Embryonic facial prominence (tissue), 1 donor: ENCODE data around the gene KCNA2.

ENCODE experiments used
- DNase-seq: peaks from one replicate; pipeline ENCODE4 v3.0.0-alpha.2; 2016; ENCODE audit errors: extremely low spot score

Gene KCNA2

DNA sequence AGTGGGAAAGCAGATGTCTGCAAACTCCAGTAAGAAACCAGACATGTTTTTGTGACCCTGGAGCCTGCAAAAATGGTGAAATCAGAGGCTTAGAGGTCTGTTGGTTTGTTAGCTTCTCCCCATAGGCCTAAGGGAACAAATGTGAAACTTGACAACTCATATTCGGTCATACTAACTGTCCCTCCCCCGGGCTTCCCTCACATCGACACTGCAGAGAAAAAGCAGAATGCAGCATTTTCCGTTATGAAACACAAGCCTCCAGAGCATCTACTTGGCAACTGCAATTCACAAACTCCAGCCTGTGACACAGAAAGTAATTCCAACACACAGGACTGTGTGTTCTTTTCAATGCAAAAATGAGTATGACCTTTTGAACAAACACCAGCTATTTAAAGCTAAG lies 3.7 kb downstream of the KCNA2 start:
- DNase-seq = no peak

DNA sequence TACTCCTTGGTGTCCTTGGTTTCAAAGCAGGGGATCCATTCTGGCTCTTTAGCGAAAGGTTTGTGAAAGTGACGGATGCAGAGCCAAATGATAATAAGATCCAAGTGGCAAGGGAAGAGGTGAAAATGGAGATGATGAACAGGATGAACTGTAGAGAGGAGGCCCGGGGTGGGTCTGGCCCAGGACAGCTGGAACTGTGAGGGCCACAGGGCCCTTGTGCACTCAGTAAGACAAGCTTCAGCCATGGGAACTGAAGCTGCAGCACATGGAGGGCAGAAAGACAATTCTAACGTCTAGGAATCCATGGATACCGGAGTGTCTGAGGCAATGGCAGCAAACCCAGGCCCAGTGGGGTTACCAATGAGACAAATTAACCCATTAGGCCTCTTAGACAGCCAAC lies 4.8 kb downstream of the KCNA2 start:
- DNase-seq = no peak

DNA sequence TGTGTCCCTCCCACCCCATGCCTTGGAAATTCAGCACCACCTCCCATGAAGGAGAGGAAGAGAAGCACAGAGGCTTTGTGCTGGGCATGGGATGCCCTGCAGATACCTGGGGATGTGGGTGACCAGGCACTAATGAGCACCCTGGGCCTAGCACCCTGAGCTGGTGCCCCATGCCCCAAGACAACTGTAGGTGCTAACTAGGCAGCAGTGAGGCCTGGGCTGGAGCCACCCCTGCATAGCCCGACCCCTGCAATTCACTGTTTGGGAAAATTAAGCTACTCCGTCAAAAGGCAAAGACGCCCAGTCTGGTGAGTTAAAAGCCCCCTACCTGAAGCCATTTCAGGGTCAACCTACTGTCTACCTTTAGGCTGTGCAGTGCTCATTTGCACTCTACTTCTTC lies 5.4 kb downstream of the KCNA2 start:
- DNase-seq = no peak

DNA sequence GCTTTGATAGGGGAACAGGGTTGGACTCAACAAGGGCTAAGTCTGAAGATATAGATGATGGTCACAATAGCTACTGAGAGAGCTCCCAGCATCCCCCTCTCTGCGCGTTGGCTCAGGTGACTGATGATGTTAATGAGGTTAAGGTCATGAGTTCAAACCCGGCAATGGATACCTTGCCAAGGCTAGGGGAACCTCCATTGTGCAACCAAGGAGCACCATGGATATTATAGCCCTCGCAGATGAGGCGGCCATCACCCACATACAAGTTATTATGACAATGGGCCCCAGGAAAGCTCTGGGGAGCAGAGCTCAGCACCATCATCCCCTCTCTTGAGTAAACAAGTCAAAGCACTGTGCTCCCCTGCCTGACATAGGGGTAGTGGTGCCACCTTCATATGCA lies 8.2 kb downstream of the KCNA2 start:
- no peak for DNase-seq

DNA sequence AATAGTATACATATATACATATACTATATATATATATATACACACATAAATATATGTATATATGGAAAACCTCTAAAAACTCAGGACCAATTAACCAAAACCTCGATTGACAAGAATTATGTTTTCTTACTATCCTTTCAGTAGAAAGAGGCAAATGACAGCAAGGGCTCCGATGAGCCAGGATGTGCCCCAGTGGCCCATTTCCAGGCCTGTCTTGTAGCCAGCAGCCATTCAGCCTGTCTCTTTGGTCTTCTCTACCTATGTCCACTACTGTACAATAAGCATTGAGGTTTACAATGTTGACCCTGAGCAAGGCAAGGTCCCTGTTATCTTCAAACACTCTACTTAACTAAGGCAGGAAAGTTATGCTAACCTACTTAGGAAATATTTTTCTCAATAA lies 9.8 kb downstream of the KCNA2 start:
- no peak for DNase-seq

DNA sequence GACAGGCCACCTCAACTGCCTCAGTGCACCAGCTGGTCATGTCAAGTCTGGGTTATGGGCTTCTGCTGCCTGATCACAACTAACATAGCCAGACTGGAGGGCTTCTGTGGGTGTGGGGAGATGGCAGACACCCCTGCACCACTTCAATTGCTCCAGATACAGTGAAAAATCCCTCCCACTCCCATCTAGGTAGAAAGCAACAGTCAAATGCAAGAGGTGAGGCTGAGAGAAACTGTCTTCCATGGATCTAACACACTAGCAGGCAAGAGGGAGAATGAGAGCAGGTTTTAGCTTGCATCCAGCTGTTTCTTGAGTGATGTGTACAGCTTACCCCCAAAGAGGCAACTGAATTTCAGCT lies 10.8 kb downstream of the KCNA2 start:
- no peak for DNase-seq

DNA sequence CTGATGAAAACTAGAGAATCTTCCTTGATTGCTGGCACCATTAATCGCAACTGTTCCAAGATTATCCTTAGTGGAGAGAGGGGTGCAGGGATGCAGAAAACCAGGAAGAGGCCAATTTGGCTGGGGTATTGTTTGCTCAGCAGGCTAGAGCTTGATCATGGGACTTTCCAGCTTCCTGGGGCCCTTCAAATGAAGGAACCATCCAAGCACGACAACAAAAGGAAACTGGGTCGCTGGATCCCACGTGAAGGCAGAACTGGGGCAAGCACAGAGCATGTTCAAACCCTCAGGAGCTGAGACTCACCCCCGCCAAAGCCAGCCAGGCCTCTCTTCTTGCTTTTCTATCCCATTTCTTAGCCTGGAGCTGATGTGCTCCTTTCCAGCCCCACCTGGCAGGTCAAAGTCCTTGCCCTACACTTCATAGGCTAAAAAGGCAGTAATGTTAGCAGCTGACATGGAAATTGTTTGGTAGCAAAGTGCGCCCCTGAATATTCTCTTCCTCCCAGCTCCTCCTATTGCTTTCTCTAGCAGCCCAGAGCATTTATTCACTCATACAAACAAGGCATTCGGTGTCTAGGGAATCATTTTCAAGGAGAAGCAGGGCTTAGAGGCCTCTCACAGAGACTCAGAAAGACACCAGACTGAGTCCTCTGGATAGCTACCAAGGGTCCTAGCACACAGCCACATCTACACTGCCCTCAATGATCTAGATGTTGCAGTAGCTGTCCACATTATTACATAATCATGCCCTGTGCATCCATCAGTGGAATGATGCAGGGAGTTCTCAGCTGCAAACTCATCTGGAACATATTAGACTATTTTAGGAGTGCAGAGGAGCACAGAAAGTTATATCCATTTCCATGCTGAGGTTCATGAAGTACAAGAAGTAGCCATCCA lies 11.5 kb downstream of the KCNA2 start:
- DNase-seq = no peak

DNA sequence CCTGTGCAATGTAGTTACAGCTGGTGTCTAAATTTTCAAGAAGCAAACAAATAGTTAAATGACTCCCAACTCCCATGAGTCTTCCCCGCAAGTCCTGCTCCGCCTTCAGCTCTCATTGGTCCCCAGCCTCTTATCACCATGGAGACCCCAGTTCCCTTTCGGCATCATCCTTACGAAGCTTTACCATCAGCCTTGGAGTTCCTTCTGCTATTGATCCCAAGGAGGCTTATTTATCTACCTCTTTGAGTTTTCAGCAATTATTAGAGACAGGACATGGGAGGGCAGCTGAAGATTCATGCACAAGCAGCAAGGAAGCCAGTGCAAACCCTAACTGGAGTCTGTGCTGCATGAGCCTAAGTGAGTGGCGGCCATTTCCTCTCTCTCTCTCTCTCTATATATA lies 12.3 kb downstream of the KCNA2 start:
- no peak for DNase-seq

DNA sequence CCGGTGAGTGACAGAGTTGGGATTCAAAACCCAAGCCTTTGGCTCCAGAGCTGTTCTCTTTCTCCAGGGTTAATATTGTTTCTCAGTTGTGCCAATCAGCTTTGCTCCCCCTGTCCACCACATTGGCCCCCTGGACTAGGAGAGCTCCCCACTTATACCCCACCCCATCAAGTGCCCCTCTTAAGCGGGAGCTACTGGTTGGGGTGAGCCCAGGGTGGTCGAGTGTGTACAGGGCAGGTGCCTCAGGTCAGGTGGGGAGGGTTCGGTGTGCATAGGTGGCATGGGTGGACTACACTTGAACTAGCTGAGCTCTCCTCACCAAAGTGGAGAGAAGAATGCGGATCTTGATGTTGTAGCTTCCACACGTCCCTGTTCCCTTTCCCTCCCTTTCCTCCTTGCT lies 14.2 kb downstream of the KCNA2 start:
- no peak for DNase-seq

DNA sequence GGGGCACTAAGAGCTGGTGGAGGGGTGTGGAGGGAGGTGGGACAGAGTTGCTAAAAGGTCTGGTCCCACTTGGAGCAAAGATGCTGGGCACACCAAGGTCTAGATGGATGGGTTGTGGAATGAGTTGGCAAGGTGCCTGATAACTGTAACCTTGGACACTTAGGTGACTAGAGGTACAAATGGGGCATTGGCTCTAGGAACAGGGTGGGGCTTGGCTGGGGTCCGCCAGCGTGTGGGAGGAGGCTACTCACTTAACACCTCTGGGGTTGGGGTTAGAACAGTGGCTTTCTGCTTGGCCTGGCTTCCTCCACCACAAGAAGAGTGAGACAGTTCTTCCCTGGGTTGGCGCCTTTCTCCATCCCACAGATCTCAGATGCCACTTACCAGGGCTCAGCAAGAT lies 17.2 kb downstream of the KCNA2 start:
- no peak for DNase-seq

DNA sequence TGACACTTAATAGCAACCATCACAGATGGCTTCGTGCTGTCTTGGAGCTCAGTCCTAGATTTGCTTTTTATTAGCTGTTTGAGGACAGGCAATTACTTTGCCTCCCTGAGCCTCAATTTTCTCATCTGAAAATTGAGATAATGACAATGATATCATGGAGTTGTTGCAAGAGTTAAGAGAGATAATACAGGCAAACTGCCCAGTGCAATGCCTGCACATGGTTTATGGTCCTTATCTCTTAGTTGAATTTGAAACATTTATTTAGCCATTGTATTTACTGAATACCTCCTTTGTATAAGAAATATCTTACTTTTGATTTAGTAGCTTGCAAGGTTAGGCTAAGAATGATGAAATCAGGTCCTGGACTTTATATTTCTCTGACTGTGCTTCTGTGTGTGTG lies 17.7 kb downstream of the KCNA2 start:
- DNase-seq = no peak

DNA sequence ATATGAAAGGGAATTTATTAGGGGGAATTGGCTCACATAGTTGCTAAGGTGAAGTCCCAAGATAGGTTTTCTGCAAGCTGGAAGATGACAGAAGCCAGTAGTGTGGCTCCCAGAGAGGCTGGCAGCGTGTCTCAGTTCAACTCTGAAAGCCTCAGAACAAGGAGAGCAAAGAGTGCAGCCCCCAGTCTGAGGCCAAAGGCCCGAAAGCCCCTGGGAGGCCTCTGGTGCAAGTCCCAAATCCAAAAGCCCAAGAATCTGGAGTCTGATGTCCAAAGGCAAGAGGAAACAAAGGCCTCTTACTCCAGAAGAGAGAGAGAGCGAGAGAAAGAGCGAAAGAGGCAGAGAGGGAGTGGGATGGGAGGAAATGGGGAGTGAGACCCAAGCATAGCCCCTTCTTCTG lies 18.3 kb downstream of the KCNA2 start:
- DNase-seq = no peak

DNA sequence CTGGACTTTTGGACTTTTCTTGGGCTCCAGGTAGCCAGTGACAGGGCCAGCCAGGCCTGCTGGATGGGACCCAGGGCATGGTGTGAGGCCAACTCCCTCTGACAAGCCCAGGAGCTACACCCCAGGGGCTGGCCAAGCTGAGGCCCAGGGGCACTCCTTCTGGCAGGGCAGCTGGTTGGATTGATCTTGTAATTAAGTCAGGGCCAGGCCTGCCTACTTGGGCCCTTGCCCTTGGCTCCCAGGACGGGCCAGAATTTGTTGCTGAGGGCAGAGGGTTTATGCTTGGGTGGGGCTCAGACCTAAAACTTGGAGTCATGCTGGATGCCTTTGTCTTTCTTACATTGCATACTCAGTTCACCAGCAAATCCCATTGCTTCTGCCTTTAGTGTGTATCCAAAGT lies 20.7 kb downstream of the KCNA2 start:
- DNase-seq = no peak

DNA sequence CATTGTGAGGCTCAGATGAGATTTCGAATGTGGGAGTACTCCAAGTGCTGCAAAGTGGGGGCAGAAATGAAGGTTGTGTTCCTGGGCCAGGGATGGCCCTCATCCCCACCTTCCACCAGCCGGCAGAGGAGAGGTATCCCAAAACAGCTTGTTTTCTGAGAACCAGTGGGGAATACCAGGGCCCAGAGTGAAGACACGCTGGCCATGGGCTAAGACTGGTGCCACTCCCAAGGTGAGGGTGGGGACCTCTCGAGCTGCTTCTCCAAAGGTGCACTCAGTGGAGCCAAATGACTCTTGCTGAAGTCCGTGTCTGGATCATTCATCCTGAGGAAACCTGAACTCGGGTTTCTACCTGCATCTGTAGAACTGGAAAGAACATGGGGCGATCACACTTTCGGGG lies 22.1 kb downstream of the KCNA2 start:
- no peak for DNase-seq

DNA sequence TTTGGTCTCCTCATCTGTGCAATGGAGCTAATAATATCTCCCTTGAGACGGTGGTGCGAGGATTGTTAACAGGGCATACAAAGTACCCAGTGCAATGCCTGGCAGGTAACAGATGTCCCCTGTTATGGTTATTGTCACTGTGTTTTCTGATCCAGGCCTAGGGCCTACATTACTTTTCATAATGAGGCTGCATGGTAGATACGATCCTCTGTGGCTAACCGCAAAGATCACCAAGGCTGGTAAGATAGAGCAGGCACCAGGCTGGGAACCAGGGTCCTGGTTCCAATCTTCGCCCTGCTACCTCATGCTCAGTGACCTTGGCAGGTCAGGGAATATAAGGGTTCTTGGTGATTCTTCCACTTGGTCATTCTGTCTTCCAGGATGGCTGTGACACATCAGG lies 22.7 kb downstream of the KCNA2 start:
- no peak for DNase-seq

DNA sequence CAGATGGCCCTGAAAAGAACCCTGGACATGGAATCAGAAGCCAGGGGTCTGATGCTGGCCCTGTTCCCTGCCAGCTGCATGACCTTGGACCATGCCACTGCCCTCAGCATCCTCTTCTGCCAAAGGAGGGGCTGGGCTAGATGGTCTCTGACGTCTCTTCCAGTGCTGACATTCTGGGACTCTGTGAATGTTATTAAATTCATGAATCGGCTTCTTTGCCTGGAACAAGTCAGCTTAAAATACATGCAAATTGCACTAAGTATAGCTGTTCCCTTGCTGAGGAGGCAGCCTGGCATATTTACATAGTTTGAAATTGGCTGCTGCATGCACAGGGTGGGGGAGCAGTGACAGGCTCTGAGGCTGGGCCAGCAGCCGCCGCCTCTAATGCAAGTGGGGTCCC lies 23.8 kb downstream of the KCNA2 start:
- DNase-seq = no peak

DNA sequence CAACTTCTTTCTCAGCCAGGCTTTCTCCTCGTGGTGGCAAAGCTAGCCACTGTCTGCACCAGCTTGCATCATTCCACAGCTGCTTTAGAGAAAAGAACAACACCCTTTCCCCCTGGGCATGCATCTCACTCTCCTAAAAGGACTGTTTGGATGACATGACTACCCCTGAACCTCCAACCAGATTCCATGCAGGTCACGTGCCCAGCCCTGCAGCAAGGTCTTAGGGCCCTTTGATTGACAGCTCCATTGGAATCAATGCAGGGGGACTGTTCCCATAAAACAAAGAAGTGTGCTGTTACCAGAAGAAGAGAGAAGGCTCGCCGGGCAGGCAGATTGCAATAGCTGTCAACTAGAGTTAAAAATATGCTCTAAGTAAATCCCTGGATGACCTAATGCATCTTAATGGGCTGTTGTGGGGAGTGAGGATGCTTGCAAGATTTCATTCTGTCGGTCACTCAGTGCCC lies 24.4 kb downstream of the KCNA2 start:
- no peak for DNase-seq

DNA sequence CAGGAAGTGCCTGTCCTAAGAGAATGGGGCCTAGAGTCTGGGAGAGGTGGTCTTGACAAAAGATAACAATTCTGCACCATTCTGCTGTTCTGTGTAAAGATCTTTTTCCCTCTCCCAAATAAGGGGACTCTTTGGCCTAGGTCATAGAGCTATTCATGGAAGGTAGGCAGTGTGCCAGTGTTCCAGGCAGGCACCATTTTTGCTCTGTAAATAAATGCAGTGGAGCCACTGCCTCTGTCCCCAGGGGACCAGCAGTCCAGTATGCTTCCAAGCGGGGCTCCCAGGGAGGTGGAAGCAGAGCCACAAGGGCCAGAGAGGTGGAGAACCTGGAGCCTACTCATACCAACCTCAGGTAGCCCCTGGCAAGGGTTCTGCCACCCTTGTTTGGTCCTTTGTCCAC lies 25.9 kb downstream of the KCNA2 start:
- DNase-seq = no peak

DNA sequence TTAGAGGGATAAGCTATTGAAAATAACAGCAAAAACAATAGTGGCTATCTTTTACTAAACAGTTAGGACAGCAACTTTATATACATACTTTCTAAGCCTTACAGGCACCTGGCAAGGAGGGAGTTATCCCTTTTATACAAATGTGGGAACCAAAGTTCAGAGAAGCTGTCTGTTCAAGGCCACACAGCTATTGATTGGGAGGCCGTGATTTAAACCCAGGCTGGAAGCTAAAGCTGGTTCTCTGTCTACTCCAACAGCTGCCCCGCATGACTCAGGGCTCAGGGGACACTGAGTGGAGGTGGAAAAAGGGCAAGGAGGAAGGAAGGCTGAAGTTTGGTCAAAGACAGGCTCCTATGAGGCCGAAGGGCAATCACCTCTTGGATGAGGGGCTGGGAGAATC lies 26.7 kb downstream of the KCNA2 start:
- no peak for DNase-seq

DNA sequence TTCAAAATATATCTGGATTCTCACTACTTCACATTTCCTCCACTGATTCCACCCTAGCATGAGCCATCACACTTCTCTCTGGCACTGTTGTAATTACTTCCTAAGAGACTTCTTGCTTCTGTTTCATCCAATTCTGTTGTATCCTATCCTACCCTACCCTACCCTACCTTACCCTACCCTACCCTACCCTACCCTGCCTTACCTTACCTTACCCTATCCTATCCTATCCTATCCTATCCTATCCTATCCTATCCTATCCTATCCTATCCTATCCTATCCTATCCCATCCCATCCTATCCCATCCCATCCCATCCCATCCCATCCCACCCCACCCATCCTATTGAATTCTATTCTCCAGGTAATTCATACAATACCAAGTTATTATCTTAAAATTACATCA lies 29.7 kb downstream of the KCNA2 start:
- no peak for DNase-seq

DNA sequence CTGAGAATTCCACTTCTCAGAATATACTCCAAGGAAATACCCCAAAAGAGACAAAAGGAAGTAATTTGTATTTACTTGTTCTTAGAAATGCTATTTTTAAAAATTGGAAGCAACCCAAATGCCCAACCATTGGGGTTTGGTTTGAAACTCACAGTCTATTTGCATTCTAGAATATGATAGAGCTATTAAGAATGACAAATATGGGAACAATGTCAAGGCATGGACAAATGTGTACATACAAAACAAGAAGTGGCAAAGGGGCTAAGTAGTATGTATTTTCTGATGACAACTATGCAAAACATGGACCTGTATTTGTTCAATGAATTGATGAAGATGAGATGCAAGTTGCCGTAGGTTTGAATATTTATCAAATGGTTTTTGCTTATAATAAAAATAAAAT lies 32.8 kb downstream of the KCNA2 start:
- DNase-seq = no peak

DNA sequence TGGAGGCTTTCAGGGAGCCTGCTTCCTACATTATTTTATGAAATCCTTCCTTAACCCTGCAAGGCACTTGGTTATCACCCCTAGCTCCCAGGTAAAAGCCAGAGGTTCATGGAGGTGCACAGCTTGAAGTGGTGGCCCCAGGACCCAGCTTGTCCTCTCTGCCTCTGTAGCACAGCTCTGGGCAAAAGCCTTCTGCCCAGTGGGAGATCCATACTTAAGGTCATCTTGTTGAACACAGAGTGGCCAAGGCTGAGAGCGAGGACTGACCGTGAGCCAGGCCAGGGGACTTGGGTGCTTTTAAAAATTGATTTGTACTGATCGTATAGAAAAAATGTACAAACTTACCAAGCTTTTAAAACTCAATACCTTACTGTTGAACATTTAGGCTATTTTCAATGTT lies 33.4 kb downstream of the KCNA2 start:
- no peak for DNase-seq

DNA sequence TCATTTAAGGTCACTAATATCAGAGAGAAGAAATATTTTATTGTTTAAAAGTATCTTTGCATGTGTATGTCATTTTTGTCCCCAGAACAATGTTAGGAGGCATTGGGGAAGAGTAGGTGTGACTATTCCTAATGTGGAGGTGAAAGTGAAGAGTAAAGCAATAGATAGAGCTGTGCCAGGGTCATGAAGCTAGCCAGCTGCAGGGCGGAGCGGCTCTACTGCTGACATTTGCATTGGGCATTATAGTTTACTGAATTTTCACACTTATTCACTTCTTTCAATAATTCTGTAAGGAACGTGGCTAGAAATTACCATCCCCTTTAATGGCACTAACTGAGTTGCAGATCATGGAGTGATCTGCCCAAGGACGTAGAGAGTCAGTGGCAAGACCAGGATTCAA lies 35.3 kb downstream of the KCNA2 start:
- no peak for DNase-seq

DNA sequence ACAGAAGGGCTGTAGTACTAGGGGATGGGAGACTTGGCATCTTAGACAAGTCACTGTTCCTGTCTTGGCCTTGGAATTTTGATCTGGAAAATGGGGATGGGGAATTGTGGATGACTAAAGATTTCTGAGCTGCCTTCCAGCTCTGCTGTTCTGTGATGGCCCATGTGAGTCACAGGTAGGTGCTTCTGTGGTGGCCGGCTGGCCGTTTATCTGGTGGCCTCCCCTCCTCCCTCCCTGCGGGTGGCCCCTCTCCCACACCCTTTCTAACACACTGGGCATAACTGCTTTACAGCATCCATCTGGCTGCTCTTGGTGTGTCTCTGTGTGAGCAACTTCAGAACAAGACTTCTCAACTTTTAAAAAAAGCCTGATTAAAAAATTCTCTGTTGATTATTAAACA lies 35.9 kb downstream of the KCNA2 start:
- no peak for DNase-seq
